Astrocyte of the cerebellum (primary cell): ENCODE measurements around the gene TUBGCP3.

ENCODE experiments used
- DNase-seq: peaks from one replicate; pipeline ENCODE4 v3.0.0-alpha.2; 2011; ENCODE audit warnings: low read depth
- H3K4me3 ChIP-seq: 2 replicates; pipeline ENCODE4 v1.5.1; 2011; ENCODE audit warnings: mild to moderate bottlenecking, low read depth, low read length, moderate library complexity
- CTCF ChIP-seq: IDR thresholded peaks from 2 replicates; pipeline ENCODE4 v1.5.1; 2012; ENCODE audit warnings: low read length, low read depth, moderate library complexity, mild to moderate bottlenecking; ENCODE audit errors: missing control alignments
- in situ Hi-C: cut with HindIII; loops from 2 replicates; pipeline ENCODE4 v1.10.0; 2017; ENCODE audit warnings: low sequenced_read_pairs

Gene TUBGCP3

GRCh38 chr13:112447761-112448603 is 140.0 kb downstream of the TUBGCP3 start:
- in situ Hi-C loops = no loop called here
- no peak for TF ChIP-seq CTCF
- DNase-seq = no peak
- H3K4me3 ChIP-seq = no peak overlapping the region

GRCh38 chr13:112447306-112447705 is 140.6 kb downstream of the TUBGCP3 start:
- TF ChIP-seq CTCF = no peak
- in situ Hi-C loops = no loop called here

GRCh38 chr13:112446867-112447266 is 141.1 kb downstream of the TUBGCP3 start:
- in situ Hi-C loops = no loop called here
- DNase-seq = no peak

More at GRCh38 chr13:112447306-112447705, 140.6 kb downstream of the TUBGCP3 start:
- H3K4me3 ChIP-seq = no peak overlapping the region
- DNase-seq = no peak

GRCh38 chr13:112446347-112446861 is 141.5 kb downstream of the TUBGCP3 start:
- no peak for DNase-seq
- in situ Hi-C loops = no loop called here
- no peak for TF ChIP-seq CTCF
- no peak overlapping the region for H3K4me3 ChIP-seq

More at GRCh38 chr13:112446867-112447266, 141.1 kb downstream of the TUBGCP3 start:
- no peak for TF ChIP-seq CTCF
- H3K4me3 ChIP-seq = no peak overlapping the region

GRCh38 chr13:112445411-112446271 is 142.3 kb downstream of the TUBGCP3 start:
- DNase-seq = no peak
- no peak overlapping the region for H3K4me3 ChIP-seq
- no peak for TF ChIP-seq CTCF
- in situ Hi-C loops = no loop called here

- TF ChIP-seq CTCF = no peak
- no peak for DNase-seq
- in situ Hi-C loops = no loop called here
These were observed 143.2 kb downstream of the TUBGCP3 start for GRCh38 chr13:112444416-112445399.

More at GRCh38 chr13:112444416-112445399, 143.2 kb downstream of the TUBGCP3 start:
- H3K4me3 ChIP-seq = no peak overlapping the region
